ENCODE data around the gene TOM1L1.
"Not testable (repeated sequence)": the region's sequence is repeated elsewhere in the genome, so short reads cannot be mapped to it uniquely, and the experiment has no call there.

TOM1L1 gene, protein sequence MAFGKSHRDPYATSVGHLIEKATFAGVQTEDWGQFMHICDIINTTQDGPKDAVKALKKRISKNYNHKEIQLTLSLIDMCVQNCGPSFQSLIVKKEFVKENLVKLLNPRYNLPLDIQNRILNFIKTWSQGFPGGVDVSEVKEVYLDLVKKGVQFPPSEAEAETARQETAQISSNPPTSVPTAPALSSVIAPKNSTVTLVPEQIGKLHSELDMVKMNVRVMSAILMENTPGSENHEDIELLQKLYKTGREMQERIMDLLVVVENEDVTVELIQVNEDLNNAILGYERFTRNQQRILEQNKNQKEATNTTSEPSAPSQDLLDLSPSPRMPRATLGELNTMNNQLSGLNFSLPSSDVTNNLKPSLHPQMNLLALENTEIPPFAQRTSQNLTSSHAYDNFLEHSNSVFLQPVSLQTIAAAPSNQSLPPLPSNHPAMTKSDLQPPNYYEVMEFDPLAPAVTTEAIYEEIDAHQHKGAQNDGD

DNA sequence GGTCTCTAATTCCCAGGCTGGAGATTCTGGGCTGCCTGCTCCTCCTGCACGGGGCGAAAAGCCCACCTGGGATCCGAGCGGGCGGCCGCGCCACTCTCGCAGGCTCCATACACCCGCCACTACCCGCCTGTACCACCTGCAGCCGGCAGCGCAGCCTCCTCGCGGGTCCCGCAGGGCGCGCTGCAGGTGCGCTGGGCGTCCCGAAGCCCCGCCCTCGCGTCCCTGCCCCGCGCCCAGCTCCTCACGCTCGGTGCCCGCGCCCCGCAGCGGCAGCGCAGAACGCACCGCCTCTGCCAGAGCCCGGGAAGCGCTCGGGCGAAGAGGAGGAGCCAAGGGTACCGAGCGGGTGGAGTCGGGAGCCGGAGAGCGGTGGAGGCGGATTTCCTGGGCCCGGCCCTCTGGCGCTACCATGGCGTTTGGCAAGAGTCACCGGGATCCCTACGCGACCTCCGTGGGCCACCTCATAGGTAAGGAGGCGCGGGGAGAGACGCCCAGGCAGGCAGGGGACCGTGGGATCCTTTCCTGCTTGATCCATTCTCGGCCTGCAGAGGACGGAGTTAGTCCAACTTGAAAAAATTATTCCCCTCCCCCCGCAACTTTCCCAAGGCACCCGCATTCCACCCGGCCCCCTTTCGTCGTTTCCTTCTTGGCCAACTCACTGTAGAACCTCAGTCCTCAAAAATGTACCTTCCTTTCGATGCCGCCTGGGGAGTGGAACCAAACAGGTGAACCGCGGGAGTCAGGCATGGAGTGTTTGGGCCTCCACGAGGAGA is at the start of gene TOM1L1:
Gene TOM1L1, plus strand, starts transcription at position 396 of the 773 bp plus-strand sequence. Its CDS starts 14 bp downstream, at position 410.
- DNase-seq (ENCODE audit: extremely low read depth in 1 of 2, low read depth in 1 of 2), result peak in 1 of 2 donors; percentile 4

DNA sequence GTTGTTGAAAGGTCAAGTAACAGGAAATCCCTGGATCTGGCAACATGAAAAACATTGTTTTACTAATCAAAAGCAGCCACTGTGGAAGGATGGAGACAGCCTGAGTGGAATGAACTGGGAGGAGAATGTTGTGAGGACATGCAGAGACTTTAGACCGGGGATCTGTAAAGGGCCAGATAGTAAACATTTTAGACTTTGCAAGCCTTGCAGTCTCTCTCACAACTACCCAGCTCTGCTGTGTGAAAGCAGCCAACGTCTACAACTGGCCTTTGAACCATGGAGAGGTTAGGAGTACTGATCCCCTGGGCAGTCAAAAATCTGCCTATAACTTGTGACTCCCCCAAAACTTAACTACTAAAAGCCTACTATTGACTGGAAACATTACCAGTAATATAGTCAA is 41.5 kb upstream of the TOM1L1 start:
- no peak for DNase-seq (ENCODE audit: extremely low read depth in 1 of 2, low read depth in 1 of 2)

DNA sequence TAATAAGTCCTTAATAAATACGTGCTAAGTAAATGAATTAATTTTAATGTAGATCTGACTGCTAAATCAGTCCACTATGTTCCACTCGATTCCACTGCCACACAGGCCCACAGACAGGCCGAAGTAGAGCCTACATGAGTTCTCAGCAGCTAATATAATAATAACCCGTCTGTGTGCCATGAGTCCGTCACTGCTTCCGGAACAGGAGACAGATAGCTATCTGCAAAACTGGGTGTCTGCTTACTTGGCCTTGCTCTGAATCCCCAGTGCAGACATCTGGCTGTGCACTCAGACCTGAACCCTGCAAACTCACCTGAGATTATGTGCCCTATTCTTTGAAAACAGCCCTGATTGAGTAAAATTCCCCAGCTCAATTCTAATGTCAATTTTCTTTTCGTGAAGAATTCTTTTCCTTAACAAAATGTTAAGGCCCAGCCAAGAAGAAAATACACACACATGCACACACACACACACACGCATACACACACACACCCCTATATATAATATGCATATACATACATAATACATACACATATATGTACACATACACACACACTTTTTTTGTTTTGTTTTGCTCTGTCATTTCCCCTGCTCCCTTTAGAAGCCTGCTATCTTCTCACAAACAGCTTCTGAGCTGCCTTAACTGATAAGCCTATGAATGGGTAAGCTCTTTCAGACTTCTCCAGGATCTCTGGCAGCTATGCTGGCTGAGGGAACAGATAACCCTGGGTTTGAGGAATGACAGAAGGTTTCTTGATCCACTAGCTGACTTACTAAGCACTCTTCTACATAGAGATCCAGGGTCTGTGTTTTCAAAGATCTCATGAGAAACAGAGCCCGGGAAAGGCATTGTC is 39.8 kb upstream of the TOM1L1 start:
- DNase-seq (ENCODE audit: extremely low read depth in 1 of 2, low read depth in 1 of 2), result no peak

DNA sequence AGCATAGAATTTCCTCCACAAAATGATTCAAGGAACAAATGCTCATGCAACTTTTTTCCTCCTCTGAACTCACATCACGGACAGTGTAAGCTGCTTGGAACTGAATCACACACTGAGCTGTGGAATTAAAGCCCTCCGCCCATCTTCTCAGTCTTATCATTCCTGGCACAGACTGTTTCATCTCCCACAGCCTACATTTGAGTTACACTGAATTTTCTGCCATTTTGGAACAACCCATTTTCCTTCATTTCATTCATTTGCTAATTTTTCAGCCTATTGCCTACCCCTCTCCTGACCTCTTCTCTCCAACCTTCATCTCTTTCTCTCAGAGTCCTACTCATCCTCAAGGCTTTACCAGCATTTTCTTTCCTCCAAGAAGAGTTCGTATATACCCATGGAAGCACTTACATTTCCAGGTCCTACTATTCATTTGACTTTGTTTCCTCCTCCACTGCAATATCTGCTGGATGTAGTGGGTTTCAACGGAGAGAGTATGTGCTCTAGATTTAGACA is 39.1 kb upstream of the TOM1L1 start:
- DNase-seq (ENCODE audit: extremely low read depth in 1 of 2, low read depth in 1 of 2), result no peak

DNA sequence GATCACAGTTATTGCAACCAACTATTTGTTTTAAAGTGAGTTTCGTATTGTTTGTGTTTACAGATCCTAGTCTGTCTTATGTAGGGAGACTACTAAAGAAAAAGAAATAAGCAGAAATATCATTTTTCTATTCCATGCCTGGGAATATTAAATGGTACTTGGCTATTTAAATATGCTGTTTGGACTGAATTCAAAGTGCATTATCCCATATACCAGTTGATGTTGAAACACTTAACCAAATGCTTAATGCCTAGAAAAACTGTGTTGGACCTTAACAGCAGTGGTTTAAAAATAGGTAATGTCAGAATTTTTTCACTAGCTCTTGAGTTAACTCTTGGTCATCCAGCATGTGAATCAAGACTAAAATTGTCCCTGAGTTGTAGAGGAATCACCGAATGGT is 37.5 kb upstream of the TOM1L1 start:
- no peak for DNase-seq (ENCODE audit: extremely low read depth in 1 of 2, low read depth in 1 of 2)

DNA sequence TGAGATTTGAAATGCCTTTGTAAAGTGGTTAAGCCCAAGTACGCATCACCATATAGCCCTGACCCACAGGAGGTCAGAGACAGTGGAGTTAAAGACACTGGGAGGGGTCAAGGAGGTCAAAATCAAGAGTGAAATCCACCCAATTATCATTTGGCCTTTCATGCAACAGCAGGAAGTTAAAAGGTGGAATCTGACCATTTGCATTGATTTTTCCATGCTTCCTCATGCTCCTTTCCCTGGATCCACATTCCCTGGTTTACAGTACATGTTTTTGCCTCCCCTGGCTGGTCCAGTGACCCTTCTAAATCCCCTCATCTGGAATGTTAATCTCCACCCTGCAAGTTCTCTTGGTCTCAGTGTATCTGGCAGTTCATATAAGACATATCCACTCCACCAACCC is 36.6 kb upstream of the TOM1L1 start:
- no peak for DNase-seq (ENCODE audit: extremely low read depth in 1 of 2, low read depth in 1 of 2)

DNA sequence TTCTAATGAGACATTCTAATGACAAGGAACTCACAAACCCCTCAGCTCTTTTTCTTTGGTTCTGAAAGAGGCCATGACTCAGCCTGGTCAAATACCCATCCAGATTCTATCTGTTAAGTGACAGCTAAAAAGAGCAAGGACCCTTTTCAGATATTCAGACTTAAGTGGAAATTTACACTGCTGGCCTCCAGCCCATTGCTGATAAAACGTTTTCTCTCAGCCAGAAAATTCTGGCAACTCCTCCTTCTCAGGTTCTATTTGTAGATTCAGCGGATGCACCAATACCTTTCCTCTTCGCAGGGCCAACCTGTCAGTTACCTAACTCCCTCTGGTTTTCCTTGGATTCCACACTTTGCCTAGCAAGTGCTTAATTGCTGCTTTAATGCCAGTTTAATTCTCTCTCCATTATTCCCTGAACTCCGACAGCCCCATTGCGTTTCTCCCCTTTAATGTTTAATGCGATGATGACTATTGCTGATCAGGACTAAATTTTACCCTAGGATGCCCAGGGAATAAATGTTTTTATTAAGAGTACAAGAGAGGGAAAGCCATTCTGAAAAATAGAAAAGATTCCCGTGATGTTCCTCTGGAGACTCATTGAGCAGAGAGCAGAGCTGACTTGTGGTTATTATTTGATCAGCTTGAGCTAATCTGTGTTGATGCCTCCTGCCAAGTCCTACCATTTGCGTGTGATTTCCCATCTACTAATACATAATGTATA is 35.9 kb upstream of the TOM1L1 start:
- no peak for DNase-seq (ENCODE audit: extremely low read depth in 1 of 2, low read depth in 1 of 2)

DNA sequence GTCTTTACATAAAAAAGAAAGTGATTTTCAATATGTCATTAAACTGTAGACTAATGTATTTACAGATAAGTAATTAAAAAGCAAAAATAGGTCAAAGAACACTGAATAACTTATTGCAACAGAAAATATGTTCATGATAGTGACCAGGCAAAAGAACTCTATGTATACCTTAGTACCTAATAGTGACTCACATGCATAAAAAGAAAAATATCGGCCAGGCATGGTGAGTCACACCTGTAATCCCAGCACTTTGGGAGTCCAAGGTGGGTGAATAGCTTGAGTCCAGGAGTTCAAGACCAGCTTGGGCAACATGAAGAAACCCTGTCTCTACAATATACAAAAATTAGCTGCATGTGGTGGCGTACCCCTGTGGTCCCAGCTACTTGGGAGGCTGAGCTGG is 33.0 kb upstream of the TOM1L1 start:
- DNase-seq (ENCODE audit: extremely low read depth in 1 of 2, low read depth in 1 of 2), result no peak

DNA sequence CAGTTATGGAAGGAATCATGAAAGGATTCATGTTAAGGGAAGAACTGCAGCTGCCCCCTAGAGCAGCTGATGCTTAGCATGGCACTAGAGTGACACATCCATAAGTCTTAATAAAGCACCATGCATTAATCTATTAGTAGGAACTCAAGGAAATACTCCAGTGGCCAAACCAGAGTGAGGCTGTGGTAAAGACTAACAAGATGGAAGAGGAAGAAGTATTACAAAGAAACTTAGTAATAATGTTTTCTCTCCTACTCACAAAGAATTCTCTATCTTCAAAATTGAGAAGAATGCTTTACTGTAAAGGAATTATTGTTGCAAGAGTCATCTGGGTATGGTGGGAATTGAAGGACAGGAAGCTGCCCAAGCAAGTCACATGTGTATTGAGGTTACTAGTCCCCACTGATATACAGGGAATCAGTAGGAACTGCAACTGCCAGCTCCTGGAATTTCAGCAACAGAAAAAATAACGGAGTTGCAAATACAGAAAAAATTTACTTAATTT is 29.9 kb upstream of the TOM1L1 start:
- no peak for DNase-seq (ENCODE audit: extremely low read depth in 1 of 2, low read depth in 1 of 2)

DNA sequence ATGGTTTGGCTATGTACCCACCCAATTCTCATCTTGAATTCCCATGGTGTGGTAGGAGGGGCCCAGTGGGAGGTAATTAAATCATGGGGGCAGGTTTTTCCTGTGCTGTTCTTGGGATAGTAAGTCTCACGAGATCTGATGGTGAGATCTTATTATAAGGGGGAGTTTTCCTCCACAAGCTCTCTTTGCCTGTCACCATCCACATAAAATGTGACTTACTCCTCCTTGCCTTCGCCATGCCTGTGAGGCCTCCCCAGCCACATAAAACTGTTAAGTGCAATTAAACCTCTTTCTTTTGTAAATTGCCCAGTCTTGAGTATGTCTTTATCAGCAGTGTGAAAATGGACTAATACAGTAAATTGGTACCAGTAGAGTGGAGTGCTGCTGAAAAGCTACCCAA is 24.7 kb upstream of the TOM1L1 start:
- DNase-seq (ENCODE audit: extremely low read depth in 1 of 2, low read depth in 1 of 2), result not testable (repeated sequence)

DNA sequence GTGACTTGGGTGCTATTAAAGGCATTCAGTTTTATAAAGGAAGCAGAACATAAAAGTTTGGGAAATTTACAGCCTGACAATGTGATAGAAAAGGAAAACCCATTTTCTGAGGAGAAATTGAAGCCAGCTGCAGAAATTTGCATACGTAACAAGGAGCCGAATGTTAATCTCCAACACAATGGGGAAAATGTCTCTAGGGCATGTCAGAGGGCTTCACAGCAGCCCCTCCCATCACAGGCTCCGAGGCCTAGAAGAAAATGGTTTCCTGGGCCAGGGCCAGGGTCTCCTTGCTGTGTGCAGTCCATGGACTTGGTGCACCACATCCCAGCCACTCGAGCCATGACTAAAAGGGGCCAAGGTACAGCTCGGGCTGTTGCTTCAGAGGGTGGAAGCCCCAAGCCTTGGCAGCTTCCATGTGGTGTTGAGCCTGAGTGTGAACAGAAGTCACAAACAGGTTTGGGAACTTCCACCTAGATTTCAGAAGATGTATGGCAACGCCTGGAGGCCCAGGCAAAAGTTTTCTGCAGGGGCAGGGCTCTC is 23.9 kb upstream of the TOM1L1 start:
- DNase-seq (ENCODE audit: extremely low read depth in 1 of 2, low read depth in 1 of 2), result no peak

DNA sequence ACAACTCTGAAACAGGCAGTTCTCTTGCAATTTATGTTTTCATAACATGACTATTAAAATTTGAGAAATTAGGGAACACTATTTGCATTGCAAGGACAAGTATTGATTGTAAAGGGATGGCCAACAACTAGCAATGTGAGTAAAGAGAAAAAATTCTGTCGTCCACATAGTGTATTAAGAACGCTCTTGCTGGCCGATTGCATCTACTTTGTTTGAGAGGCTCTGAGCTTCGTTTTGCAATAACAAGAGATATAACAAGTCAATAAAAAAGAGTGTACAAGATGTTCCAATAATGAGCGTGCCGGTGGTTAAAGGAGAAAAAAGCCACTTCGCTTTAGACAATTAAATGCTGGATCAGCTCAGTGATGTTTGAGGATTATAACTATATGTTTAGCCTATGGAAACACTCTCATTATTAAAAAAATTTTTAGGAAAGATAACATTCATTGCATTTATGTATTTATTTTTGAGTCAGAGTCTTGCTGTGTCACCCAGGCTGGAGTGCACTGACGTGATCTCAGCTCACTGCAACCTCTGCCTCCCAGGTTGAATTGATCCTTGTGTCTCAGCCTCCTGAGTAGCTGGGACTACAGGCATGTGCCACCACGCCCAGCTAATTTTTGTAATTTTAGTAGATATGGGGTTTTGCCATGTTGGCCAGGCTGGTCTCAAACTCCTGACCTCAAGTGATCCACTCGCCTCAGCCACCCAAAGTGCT is 19.2 kb upstream of the TOM1L1 start:
- no peak for DNase-seq (ENCODE audit: extremely low read depth in 1 of 2, low read depth in 1 of 2)

DNA sequence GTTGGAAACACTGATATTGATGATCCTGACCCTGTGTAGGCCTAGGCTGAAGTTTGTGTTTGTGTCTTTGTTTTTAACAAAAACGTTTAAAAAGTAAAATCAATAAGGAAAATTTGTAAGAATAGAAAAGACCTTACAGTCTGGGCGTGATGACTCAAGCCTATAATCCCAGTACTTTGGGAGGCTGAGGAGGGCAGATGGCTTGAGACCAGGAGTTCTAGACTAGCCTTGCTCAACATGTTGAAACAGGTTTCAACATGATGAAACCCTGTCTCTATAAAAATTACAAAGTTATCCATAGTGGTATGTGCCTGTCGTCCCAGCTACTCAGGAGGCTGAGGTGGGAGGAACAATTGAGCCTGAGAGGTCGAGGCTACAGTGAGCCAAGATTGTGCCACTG is 18.3 kb upstream of the TOM1L1 start:
- DNase-seq (ENCODE audit: extremely low read depth in 1 of 2, low read depth in 1 of 2), result no peak

DNA sequence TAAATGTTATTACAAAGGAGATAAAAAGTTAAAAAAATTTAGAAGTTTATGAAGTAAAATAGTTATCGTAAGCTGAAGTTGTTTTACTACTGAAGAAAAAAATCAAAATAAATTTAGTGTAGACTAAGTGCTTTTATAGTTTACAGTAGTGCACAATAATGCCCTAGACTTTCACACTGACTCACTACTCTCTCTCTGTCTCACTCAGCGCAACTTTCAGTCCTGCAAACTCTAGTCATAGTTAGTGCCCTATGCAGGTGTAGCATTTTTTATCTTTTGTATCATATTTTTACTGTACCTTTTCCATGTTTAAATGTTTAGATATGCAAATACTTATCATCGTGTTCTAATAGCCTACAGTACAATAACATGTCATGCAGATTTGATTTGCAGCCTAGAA is 17.7 kb upstream of the TOM1L1 start:
- no peak for DNase-seq (ENCODE audit: extremely low read depth in 1 of 2, low read depth in 1 of 2)

DNA sequence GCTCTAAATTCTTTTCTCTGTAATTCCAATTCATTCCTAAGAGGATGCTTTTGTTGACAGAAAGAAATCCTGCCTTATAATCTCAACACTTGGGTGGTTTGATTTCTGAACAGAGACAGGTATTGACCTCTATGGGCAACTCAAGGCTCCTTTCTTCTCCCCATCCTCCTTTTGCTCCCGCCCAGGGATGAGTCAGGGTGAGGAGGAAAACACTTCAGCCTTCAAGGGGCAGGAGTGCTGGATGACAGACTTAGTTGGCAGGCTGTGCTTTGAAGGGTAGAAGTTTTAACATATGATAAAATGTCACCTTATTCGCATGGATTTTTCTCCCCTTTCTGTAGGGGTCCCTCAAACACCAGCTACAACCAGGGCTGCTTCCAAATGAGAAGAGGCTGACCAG is 16.7 kb upstream of the TOM1L1 start:
- no peak for DNase-seq (ENCODE audit: extremely low read depth in 1 of 2, low read depth in 1 of 2)

DNA sequence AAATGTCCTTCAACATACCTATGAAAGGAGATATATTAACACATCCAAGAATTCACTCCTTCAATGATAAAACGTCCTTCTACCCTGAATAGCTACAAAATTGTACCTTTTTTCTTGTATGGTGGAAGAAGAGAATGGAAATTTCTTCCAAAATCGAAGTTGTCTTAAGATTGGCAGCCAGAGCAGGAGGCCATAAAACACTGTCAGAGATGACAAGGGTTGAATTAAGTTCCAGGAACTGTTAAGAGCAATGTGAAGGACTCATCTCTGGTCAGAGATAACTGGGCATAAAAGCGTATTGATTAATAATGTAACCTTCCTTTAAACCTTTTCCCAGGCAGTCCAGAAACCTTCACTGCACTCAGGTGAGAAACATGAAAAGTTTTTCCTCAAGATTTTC is 12.9 kb upstream of the TOM1L1 start:
- DNase-seq (ENCODE audit: extremely low read depth in 1 of 2, low read depth in 1 of 2), result no peak

DNA sequence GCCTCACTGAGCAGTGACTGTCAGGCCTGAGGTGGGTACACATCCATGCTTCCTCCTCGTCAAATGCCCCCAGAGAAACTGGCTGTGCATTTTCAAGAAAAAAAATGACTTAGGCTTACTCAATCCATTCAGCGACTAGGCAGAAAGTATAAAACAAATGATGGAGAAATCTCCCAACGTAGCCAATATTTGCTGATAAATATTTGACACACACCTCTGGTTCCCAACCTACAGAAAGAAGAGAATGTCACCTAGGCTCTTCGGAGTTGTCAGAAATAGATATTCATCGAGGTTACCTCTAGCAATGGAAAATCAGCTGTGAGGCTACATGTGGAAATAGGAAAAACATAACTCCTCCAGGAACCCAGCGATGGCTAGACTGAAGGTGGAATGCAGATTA is 12.4 kb upstream of the TOM1L1 start:
- DNase-seq (ENCODE audit: extremely low read depth in 1 of 2, low read depth in 1 of 2), result no peak

DNA sequence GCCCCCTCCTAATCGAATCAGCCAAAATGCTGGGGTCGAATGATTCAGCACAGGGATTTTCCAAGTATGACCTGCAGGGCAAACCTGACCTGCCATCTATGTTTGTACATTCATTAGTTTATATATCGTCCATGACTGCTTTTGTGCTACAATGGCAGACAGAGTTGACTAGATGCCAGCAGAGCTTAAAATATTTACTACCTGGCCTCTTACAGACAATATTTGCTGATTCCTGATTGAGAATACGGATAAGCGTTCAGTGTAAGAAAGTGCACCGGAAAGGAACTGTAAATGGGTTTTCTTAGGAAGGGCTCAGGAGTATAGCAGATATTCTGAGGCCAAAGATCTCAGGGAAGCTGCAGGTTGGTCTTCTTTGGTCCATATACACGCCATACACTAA is 11.7 kb upstream of the TOM1L1 start:
- DNase-seq (ENCODE audit: extremely low read depth in 1 of 2, low read depth in 1 of 2), result no peak

DNA sequence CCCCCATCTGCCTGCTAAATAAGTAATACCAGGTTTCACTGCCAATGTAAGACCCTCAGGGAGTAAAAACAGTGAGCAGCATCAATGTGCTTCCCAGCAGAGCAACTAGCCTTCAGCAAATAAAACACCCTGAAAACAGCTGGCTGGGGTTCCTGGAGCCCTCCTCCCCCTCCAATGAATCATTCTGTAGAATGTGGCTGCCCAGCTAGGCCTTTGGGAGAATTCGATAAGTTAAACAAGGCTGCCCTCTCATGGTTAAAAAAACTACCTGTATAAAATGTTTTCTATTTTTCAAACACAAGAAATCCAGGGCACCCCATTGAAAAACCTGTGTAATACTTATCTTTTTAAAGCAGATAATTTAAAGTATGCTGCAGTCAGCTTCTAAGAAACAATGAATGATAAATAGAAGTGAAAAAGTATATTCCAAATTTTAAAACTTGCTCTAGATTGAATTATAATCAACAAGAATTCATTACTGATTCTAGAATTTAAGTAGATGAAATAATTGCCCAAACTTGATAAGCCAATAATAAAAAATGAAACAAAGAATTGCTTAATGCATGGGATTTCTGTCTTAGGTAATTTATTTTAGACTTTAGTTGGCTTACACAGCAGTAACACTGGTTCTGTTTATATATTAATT is 9.4 kb upstream of the TOM1L1 start:
- no peak for DNase-seq (ENCODE audit: extremely low read depth in 1 of 2, low read depth in 1 of 2)
